CD4-positive, alpha-beta T cell (primary cell): ENCODE measurements around the gene TIMP4. TPM values are rescaled to one million over a fixed set of nuclear protein-coding genes. Genes with fewer than 3 reads are reported as not detected.

ENCODE experiments used
- ATAC-seq: fragments of 200-7000 bp; cut with Tn5 transposase; one replicate; pipeline ENCODE4 v1.10.0; 2022; ENCODE audit warnings: mild to moderate bottlenecking; ENCODE audit not compliant: poor library complexity
- CTCF ChIA-PET: fragments of 350-600 bp; sonication (Branson Sonifier 250); formaldehyde crosslinking; loops from one replicate; lab custom pipeline; 2021; ENCODE audit warnings: antibody characterized with exemption, inconsistent platforms; lab: Charles Lee
- POLR2A ChIA-PET: fragments of 350-600 bp; sonication (Branson Sonifier 250); formaldehyde crosslinking; loops from one replicate; lab custom pipeline; 2021; ENCODE audit warnings: antibody characterized with exemption, inconsistent platforms; lab: Charles Lee
- DNase-seq, 14 experiments: peaks; one replicate each; pipeline ENCODE4 v3.0.0-alpha.2; 2013 to 2020; ENCODE audit warnings: mixed read lengths in 2 of 14
- H3K27ac ChIP-seq, 2 donors: one replicate each; pipeline versions ENCODE4 v1.5.1 to v1.7.0; 2013; ENCODE audit warnings: low read length in 2 of 2, low read depth in 1 of 2, mild to moderate bottlenecking in 1 of 2
- H3K27me3 ChIP-seq, 2 experiments: 1 replicate in 1 of 2; 2 replicates in 1 of 2; pipeline versions ENCODE4 v1.6.1 to v1.7.0; 2013; ENCODE audit warnings: low read length in 2 of 2, control low read depth in 1 of 2, mild to moderate bottlenecking in 1 of 2, moderate library complexity in 1 of 2; ENCODE audit not compliant: insufficient read depth in 2 of 2, control insufficient read depth in 1 of 2
- H3K36me3 ChIP-seq: one replicate; pipeline ENCODE4 v1.6.1; 2013; ENCODE audit warnings: low read length, control low read depth; ENCODE audit not compliant: insufficient read depth
- H3K4me1 ChIP-seq: one replicate; pipeline ENCODE4 v1.6.1; 2013; ENCODE audit warnings: low read length, control low read depth; ENCODE audit not compliant: insufficient read depth
- H3K4me3 ChIP-seq: one replicate; pipeline ENCODE4 v1.5.1; 2013; ENCODE audit warnings: mild to moderate bottlenecking, low read length, moderate library complexity
- H3K9me3 ChIP-seq, 2 experiments: 1 replicate in 1 of 2; 2 replicates in 1 of 2; pipeline versions ENCODE4 v1.6.1 to v1.7.0; 2013; ENCODE audit warnings: low read length in 2 of 2, mild to moderate bottlenecking in 2 of 2, control low read depth in 1 of 2, moderate library complexity in 1 of 2; ENCODE audit not compliant: control insufficient read depth in 1 of 2, insufficient read depth in 1 of 2
- H3K27ac Mint-ChIP-seq: one replicate; pipeline ENCODE4 v1.8.0; 2020; ENCODE audit warnings: mixed read lengths
- H3K27me3 Mint-ChIP-seq: one replicate; pipeline ENCODE4 v1.8.0; 2021; ENCODE audit warnings: mixed read lengths
- H3K36me3 Mint-ChIP-seq: one replicate; pipeline ENCODE4 v1.8.0; 2021; ENCODE audit warnings: low read depth, mixed read lengths
- H3K4me1 Mint-ChIP-seq: one replicate; pipeline ENCODE4 v1.8.0; 2021; ENCODE audit warnings: low read depth, mixed read lengths
- H3K4me3 Mint-ChIP-seq: one replicate; pipeline ENCODE4 v1.8.0; 2020; ENCODE audit warnings: mild to moderate bottlenecking, mixed read lengths
- H3K9me3 Mint-ChIP-seq: one replicate; pipeline ENCODE4 v1.8.0; 2020; ENCODE audit warnings: mixed read lengths
- intact Hi-C, 2 experiments: fragments of 100-400 bp; cut with DNase I in 1 of 2; cut with micrococcal nuclease in 1 of 2; formaldehyde crosslinking; loops; one replicate each; pipeline versions ENCODE4 v1.15.1 to v1.9.0; 2023 to 2025; cut with DNase I, micrococcal nuclease
- total RNA-seq, 174 experiments: library from RNA in 2 of 174; stranded (reverse) in 2 of 174; gene quantifications; one replicate each; pipeline ENCODE4 v1.2.3 and lab custom pipeline; 2021 to 2026
- TF ChIP-seq, protein P1 (sequence below): fragments of 200-600 bp; IDR thresholded peaks from one replicate; pipeline ENCODE4 v1.8.0; 2022; ENCODE audit warnings: antibody characterized with exemption, mild to moderate bottlenecking

TIMP4 gene
- total RNA-seq, 2 experiments from 2014 or later = not detected

DNA sequence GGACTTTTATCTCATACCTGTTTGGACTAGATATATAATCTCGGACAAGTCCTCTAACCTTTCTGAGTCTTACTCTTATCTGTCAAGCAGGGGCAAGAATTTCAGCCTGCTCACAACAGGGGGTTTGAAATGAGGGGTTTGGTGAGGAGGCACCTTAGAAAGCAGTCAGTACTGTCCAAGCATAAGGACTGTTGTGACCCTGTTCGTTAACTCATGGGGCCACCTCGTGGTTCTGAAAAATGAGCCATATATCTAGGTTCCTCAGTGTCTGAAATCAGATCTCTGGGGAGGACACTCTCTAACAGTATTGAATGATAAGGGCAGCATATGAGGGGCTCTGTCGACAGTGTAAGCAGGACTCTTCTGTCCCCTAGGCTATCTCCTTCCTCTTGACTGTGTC lies 7.2 kb upstream of the TIMP4 start:
- TF ChIP-seq, protein P1, sequence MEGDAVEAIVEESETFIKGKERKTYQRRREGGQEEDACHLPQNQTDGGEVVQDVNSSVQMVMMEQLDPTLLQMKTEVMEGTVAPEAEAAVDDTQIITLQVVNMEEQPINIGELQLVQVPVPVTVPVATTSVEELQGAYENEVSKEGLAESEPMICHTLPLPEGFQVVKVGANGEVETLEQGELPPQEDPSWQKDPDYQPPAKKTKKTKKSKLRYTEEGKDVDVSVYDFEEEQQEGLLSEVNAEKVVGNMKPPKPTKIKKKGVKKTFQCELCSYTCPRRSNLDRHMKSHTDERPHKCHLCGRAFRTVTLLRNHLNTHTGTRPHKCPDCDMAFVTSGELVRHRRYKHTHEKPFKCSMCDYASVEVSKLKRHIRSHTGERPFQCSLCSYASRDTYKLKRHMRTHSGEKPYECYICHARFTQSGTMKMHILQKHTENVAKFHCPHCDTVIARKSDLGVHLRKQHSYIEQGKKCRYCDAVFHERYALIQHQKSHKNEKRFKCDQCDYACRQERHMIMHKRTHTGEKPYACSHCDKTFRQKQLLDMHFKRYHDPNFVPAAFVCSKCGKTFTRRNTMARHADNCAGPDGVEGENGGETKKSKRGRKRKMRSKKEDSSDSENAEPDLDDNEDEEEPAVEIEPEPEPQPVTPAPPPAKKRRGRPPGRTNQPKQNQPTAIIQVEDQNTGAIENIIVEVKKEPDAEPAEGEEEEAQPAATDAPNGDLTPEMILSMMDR = no peak
- Histone ChIP-seq H3K27me3 (peaks cover 0 to 2% of the 10 kb centered on the region in 2 experiments), H3K4me3 (no peak overlapping the region), H3K36me3 (no peaks in the 10 kb centered on the region), H3K9me3 (no peaks in the 10 kb centered on the region), H3K27ac (no peak overlapping the region), H3K4me1 (no peaks in the 10 kb centered on the region)
- no peaks in the 10 kb centered on the region for H3K4me1 Mint-ChIP-seq
- POLR2A ChIA-PET = no interaction called here
- intact Hi-C loops = no loop called here
- CTCF ChIA-PET = no interaction called here
- H3K27me3 Mint-ChIP-seq = no peaks in the 10 kb centered on the region
- no peaks in the 10 kb centered on the region for H3K36me3 Mint-ChIP-seq
- ATAC-seq (no peak), DNase-seq (no peak)
- no peaks in the 10 kb centered on the region for H3K9me3 Mint-ChIP-seq
- H3K27ac Mint-ChIP-seq = no peak overlapping the region
- no peak overlapping the region for H3K4me3 Mint-ChIP-seq

DNA sequence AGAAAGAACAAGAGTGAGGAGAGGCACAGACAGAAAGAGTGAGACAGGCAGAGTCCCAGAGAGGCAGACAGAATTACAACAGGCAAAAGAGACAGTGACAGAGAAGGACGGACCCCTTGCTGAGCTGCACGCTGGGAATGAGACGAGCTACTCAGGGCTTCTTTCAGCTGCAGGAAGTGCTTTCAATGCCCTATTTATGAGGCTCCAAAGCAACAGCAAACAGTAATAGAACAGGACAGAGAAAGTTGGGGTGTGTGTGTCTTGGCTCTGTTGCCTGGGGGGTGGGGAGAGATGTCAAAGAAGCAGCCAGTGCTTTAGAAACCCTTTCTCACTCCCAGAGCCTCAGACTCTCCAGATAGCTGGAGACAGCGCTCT lies 502 bp upstream of the TIMP4 start:
- CTCF ChIA-PET = no interaction called here
- POLR2A ChIA-PET = no interaction called here
- H3K27ac Mint-ChIP-seq = no peak overlapping the region
- Histone ChIP-seq H3K27ac (no peak overlapping the region), H3K27me3 (peaks cover 0 to 4% of the 10 kb centered on the region in 2 experiments), H3K9me3 (no peaks in the 10 kb centered on the region), H3K4me3 (no peak overlapping the region), H3K4me1 (no peaks in the 10 kb centered on the region), H3K36me3 (no peaks in the 10 kb centered on the region)
- H3K9me3 Mint-ChIP-seq = no peaks in the 10 kb centered on the region
- TF ChIP-seq, protein P1 = no peak
- no peak for ATAC-seq
- H3K4me3 Mint-ChIP-seq = no peak overlapping the region
- no peak for DNase-seq
- H3K4me1 Mint-ChIP-seq = no peaks in the 10 kb centered on the region
- H3K36me3 Mint-ChIP-seq = no peaks in the 10 kb centered on the region
- intact Hi-C loops = no loop called here
- H3K27me3 Mint-ChIP-seq = peaks cover 4% of the 10 kb centered on the region

DNA sequence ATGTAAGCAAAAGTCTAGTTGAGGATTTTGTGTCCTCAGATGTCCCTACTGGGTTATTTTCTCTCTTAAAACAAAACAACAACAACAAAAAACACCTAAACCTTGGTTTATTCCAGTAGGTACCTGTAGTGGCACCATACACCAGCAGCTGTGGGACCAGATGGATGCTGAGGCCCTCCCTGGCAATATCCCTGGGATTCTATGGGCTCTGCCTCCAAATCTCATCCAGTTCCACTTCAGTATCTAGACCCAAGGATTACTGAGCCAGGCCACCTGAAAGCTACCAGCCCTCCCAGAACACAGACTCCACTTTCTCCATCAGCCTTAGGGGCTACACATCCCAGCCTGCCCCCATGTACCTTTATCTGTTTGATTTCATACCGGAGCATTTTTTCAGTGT lies 1.7 kb downstream of the TIMP4 start:
- CTCF ChIA-PET = no interaction called here
- no peaks in the 10 kb centered on the region for H3K36me3 ChIP-seq
- Mint-ChIP-seq H3K27ac (no peak overlapping the region), H3K36me3 (no peaks in the 10 kb centered on the region), H3K4me3 (no peak overlapping the region), H3K27me3 (peaks cover 4% of the 10 kb centered on the region), H3K9me3 (no peaks in the 10 kb centered on the region), H3K4me1 (no peaks in the 10 kb centered on the region)
- intact Hi-C loops = no loop called here
- TF ChIP-seq, protein P1 = no peak
- POLR2A ChIA-PET = no interaction called here
- DNase-seq (no peak), ATAC-seq (no peak)
- H3K4me1 ChIP-seq = no peaks in the 10 kb centered on the region
- no peak overlapping the region for H3K27ac ChIP-seq
- peaks cover 0 to 4% of the 10 kb centered on the region in 2 experiments for H3K27me3 ChIP-seq
- H3K9me3 ChIP-seq = no peaks in the 10 kb centered on the region
- no peak overlapping the region for H3K4me3 ChIP-seq
